LNCAP (cell line): ENCODE results near the gene RARB.

Source experiments
- CTCF ChIP-seq: fragments of 450-650 bp; IDR thresholded peaks from 2 replicates; pipeline ENCODE4 v1.5.1; 2017; ENCODE audit warnings: mild to moderate bottlenecking

Gene RARB

GRCh38 chr3:25597535-25598101 lies 169.6 kb downstream of the RARB start:
- no peak for TF ChIP-seq CTCF

GRCh38 chr3:25603703-25604102 lies 175.6 kb downstream of the RARB start:
- TF ChIP-seq CTCF, result no peak

- no peak for TF ChIP-seq CTCF
These were observed 176.2 kb downstream of the RARB start for GRCh38 chr3:25604107-25604805.

GRCh38 chr3:25610167-25610566 lies 182.1 kb downstream of the RARB start:
- no peak for TF ChIP-seq CTCF

GRCh38 chr3:25610779-25611178 lies 182.7 kb downstream of the RARB start:
- no peak for TF ChIP-seq CTCF

- TF ChIP-seq CTCF, result no peak
These were observed 183.1 kb downstream of the RARB start for GRCh38 chr3:25611193-25611592.

GRCh38 chr3:25618028-25618427 lies 190.0 kb downstream of the RARB start:
- TF ChIP-seq CTCF, result no peak

GRCh38 chr3:25619382-25619781 lies 191.3 kb downstream of the RARB start:
- TF ChIP-seq CTCF, result no peak
